OCI-LY3 (cell line): Measurements from ENCODE around the gene VPS72.

Experiments
- CTCF ChIP-seq: fragments of 200-600, 300-600 bp; sonication (generic); IDR thresholded peaks from 2 replicates; pipeline ENCODE4 v1.5.1; 2014; ENCODE audit warnings: antibody characterized with exemption, low read length, low read depth
- EZH2phosphoT487 ChIP-seq: fragments of 200-600 bp; shearing (Covaris generic); IDR thresholded peaks from 2 replicates; pipeline ENCODE4 v1.6.1; 2018; ENCODE audit warnings: antibody characterized with exemption, mixed run types, low read depth

- no peak for TF ChIP-seq CTCF
- no peak for TF ChIP-seq EZH2phosphoT487
Measured at GRCh38 chr1:151137789-151138188, 52.2 kb downstream of the VPS72 start.
